GM18951 (cell line): ENCODE data around the gene DGKZ.

Experiments used
- POLR2A ChIP-seq: IDR thresholded peaks from 4 replicates; pipeline ENCODE4 v1.6.1; 2011; ENCODE audit warnings: mild to moderate bottlenecking; ENCODE audit not compliant: insufficient read length, insufficient read depth; ENCODE audit errors: extremely low read depth
- in situ Hi-C: fragments of 300-500 bp; cut with MboI; formaldehyde crosslinking; loops from one replicate; pipeline ENCODE4 v1.12.0; 2022; ENCODE audit warnings: low sequenced_read_pairs, mixed read lengths, inconsistent platforms; ENCODE audit not compliant: unreplicated experiment

The DGKZ gene

GRCh38 chr11:46332093-46332567, 15.1 kb upstream of the DGKZ start:
- TF ChIP-seq POLR2A: no peak
- in situ Hi-C loops: no loop called here

GRCh38 chr11:46332568-46333393, 14.5 kb upstream of the DGKZ start:
- no peak for TF ChIP-seq POLR2A
- in situ Hi-C loops: no loop called here

- in situ Hi-C loops: no loop called here
- no peak for TF ChIP-seq POLR2A
These were observed 13.8 kb upstream of the DGKZ start for GRCh38 chr11:46333394-46333947.

GRCh38 chr11:46334211-46334610, 13.1 kb upstream of the DGKZ start:
- in situ Hi-C loops: no loop called here
- TF ChIP-seq POLR2A: no peak

GRCh38 chr11:46335271-46335670, 12.0 kb upstream of the DGKZ start:
- no peak for TF ChIP-seq POLR2A
- in situ Hi-C loops: no loop called here

GRCh38 chr11:46335890-46336562, 11.2 kb upstream of the DGKZ start:
- TF ChIP-seq POLR2A: no peak
- in situ Hi-C loops: no loop called here

- no peak for TF ChIP-seq POLR2A
- in situ Hi-C loops: no loop called here
These were observed 10.6 kb upstream of the DGKZ start for GRCh38 chr11:46336563-46337180.

- in situ Hi-C loops: no loop called here
These were observed 9.5 kb upstream of the DGKZ start for GRCh38 chr11:46337626-46338345.

GRCh38 chr11:46338636-46338987, 8.7 kb upstream of the DGKZ start:
- in situ Hi-C loops: no loop called here
- no peak for TF ChIP-seq POLR2A

More at GRCh38 chr11:46337626-46338345, 9.5 kb upstream of the DGKZ start:
- no peak for TF ChIP-seq POLR2A

- in situ Hi-C loops: no loop called here
- no peak for TF ChIP-seq POLR2A
These were observed 8.1 kb upstream of the DGKZ start for GRCh38 chr11:46338988-46339666.

- in situ Hi-C loops: no loop called here
- no peak for TF ChIP-seq POLR2A
These were observed 7.4 kb upstream of the DGKZ start for GRCh38 chr11:46339816-46340215.

- in situ Hi-C loops: no loop called here
These were observed 5.8 kb upstream of the DGKZ start for GRCh38 chr11:46341454-46341853.

More at GRCh38 chr11:46341454-46341853, 5.8 kb upstream of the DGKZ start:
- no peak for TF ChIP-seq POLR2A
